VCaP (cell line): ENCODE results near the gene ARHGAP36.

Experiments used
- H3K27ac ChIP-seq: fragments of 450-650 bp; 2 replicates; pipeline ENCODE4 v1.5.1; 2017
- CTCF ChIP-seq: fragments of 450-650 bp; conservative IDR thresholded peaks from 2 replicates; pipeline ENCODE4 v1.5.1; 2017; ENCODE audit warnings: mild to moderate bottlenecking, moderate library complexity

ARHGAP36 gene

DNA sequence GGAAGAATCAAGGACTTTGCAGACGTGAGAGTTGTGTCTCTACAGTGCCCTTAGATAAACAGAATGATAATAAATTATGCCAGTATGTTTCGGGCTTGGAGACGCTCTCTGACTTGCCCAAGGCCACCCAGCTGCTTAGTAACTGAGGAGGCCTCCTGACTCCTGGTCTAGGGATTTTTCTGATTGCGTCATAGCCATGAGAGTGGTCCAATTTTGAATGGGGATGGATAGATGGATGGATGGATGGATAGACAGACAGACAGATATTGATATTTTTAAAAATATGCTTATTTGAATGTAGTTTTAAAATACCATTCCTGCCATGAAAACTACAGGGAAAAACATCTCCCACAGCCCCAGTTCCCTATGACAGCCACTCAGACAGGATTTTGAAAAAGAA, 15.5 kb downstream of the ARHGAP36 start:
- no peak overlapping the region for H3K27ac ChIP-seq
- TF ChIP-seq CTCF = no peak

DNA sequence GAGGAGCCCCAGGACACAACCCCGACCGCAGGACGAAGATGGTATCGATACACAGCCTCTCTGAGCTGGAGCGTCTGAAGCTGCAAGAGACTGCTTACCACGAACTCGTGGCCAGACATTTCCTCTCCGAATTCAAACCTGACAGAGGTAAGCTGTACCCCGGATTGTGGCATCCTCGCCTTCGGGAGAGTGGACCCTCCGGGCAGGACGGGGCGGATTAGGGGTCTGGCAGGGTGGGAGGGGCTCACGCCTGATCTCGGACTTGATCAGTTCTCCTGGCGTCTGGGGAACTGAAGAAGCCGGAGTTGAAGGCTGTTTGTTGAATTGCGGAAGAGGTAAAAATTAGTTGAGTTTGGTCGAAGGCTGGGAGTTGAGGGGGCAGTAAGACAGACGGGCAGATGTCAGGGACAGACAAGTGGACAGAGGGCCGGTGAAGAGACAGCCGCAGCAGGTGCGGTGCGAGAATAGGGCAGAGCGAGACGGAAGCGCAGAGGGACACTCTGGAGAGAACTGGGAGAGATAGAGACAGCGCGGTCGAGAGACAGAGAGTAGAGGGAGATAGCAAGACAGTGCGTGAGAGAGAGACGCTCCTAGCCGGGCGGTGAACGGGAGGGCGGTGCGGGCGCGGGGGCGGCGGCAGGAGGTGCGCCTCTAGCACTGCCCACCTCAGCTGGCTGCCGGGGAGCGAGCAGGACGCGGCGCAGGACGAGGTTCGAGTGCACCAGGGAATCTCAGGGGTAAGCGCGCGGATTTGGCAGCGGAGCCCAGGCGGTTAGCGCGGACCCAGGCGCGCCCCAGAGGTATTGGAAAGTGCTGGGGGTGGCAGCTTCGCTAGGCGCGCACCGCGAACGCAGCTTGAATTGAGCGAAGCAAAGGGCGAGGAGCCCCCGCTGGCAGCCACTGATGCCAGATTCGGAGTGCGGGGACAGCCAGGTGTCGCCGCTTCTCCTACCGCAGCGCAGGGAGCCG, 23.9 kb downstream of the ARHGAP36 start:
- H3K27ac ChIP-seq = no peak overlapping the region
- TF ChIP-seq CTCF = no peak

GRCh38 chrX:131083510-131084142, 25.5 kb downstream of the ARHGAP36 start:
- no peak overlapping the region for H3K27ac ChIP-seq
- TF ChIP-seq CTCF = no peak

DNA sequence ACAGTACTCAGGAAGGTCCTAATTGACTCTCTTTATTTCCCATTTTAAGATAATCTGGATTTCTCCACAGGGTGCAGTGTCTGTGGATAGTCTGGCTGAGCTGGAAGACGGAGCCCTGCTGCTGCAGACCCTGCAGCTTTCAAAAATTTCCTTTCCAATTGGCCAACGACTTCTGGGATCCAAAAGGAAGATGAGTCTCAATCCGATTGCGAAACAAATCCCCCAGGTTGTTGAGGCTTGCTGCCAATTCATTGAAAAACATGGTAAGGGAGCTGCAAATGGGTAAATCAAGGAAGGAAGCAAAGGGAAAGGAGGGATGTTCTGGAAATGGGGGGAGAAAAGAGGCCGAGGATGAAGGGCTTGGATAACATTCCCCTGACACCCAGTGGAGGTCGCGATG, 26.0 kb downstream of the ARHGAP36 start:
- no peak for TF ChIP-seq CTCF
- no peak overlapping the region for H3K27ac ChIP-seq

DNA sequence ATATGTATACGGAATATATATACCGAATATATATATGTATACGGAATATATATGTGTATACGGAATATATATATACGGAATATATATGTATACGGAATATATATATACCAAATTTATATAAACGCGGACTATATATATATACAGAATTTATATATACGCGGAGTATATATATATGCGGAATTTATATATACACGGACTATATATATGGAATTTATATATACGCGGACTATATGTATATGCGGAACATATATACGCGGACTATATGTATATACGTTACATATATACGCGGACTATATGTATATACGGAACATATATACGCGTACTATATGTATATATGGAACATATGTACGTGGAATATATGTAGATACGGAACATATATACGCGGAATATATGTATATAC, 78.6 kb downstream of the ARHGAP36 start:
- no peak for TF ChIP-seq CTCF
- H3K27ac ChIP-seq = no peak overlapping the region

DNA sequence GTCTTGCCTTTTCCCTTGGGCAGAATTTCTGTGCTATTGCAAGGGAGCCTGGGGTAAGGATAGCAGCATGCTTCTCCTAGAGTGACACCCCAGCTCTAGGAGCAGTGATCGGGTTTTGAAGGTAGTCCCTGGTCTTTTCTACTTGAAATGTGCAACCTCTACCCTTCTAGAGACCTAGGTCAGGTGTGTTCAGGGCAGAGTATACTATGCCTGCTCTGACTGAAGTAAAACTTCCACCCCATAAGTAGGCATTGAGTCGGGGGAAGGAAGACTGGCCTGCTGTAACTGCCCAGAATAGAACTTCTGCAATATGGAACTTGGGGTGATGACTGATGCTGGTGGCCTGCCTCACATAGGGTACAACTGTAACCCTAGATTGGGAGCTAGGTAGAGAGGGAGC, 80.9 kb downstream of the ARHGAP36 start:
- TF ChIP-seq CTCF = no peak
- no peak overlapping the region for H3K27ac ChIP-seq
